HFFc6 (cell line): ENCODE measurements around the gene TRABD2B. TPM values are rescaled to one million over a fixed set of nuclear protein-coding genes. Genes with fewer than 3 reads are reported as not detected.
"Not testable (repeated sequence)": the region's sequence is repeated elsewhere in the genome, so short reads cannot be mapped to it uniquely, and the experiment has no call there.

Experiments
- DNase-seq: peaks from one replicate; pipeline ENCODE4 v3.0.0-alpha.2; 2018
- H3K27ac Mint-ChIP-seq: 2 replicates; pipeline ENCODE4 v1.8.0; 2020; ENCODE audit warnings: mild to moderate bottlenecking, mixed read lengths
- H3K27me3 Mint-ChIP-seq: 2 replicates; pipeline ENCODE4 v1.8.0; 2021; ENCODE audit warnings: mild to moderate bottlenecking, moderate library complexity, mixed read lengths; ENCODE audit not compliant: insufficient read depth
- H3K36me3 Mint-ChIP-seq: 2 replicates; pipeline ENCODE4 v1.8.0; 2021; ENCODE audit warnings: low read depth, mixed read lengths
- H3K4me1 Mint-ChIP-seq: 2 replicates; pipeline ENCODE4 v1.8.0; 2020; ENCODE audit warnings: low read depth, mixed read lengths
- H3K4me3 Mint-ChIP-seq: 2 replicates; pipeline ENCODE4 v1.8.0; 2020; ENCODE audit warnings: mild to moderate bottlenecking, moderate library complexity, mixed read lengths
- H3K9me3 Mint-ChIP-seq: 2 replicates; pipeline ENCODE4 v1.8.0; 2020; ENCODE audit warnings: mild to moderate bottlenecking, mixed read lengths
- CTCF ChIP-seq: fragments of 200-600 bp; sonication (generic); IDR thresholded peaks from 2 replicates; pipeline ENCODE4 v1.5.0; 2021; ENCODE audit warnings: antibody characterized with exemption, mild to moderate bottlenecking
- total RNA-seq, 6 experiments: library from RNA; stranded (reverse); fragmentation: NEBNext Ultra II Directional; extraction: Animal tissue kit (Norgen Biotek cat#: 25700); gene quantifications; 2 replicates in 1 of 6; 3 replicates in 5 of 6; pipeline ENCODE4 v1.2.3, GENCODE V29; 2021

TRABD2B gene
- total RNA-seq, 6 experiments from 2014 or later: not detected

DNA sequence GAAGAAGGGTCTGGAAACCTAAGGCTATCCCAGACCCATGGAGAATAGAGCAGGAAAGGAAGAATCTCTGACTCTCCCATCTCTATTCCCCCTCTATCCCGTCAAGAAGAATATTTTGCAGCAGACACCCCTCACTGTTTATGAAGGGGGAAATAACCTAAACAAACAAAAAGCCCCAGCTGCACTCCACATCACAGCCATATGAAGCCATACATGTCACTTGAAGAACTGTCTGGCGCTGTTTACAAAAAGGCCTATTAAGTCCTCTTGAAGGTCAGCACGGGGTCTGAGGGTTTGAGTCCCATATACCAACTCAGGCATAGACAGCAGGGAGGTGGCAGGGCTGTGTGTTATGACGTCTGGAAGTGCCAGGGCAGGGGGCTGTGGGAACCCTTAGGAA, 31.4 kb downstream of the TRABD2B start:
- no peak for DNase-seq
- Mint-ChIP-seq H3K9me3 (peaks cover 45% of the 10 kb centered on the region), H3K27me3 (peaks cover 1% of the 10 kb centered on the region), H3K36me3 (no peaks in the 10 kb centered on the region), H3K4me1 (no peaks in the 10 kb centered on the region), H3K27ac (no peak overlapping the region), H3K4me3 (no peak overlapping the region)
- TF ChIP-seq CTCF: no peak

DNA sequence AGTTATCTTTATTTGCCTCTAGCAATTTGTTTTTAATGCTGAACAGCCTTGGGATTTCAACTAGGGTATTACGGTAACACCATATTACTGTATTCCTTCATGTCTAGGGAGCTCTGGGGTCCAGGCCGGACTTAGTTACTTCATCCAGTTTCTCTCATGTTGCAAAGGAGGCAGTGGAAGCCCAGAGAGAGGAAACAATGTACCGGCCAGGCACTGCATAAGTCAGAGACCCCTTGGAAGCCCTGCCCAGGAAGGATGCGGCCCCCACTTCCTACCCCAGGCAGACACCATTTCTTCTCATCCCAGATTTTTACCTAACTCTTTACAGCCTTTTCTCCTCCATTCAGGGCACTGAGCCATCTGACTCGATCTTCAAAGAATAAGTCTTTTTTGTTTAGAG, 32.5 kb downstream of the TRABD2B start:
- DNase-seq: no peak
- no peaks in the 10 kb centered on the region for H3K36me3 Mint-ChIP-seq
- H3K27ac Mint-ChIP-seq: no peak overlapping the region
- H3K4me3 Mint-ChIP-seq: no peak overlapping the region
- TF ChIP-seq CTCF: no peak
- peaks cover 42% of the 10 kb centered on the region for H3K9me3 Mint-ChIP-seq
- H3K4me1 Mint-ChIP-seq: no peaks in the 10 kb centered on the region
- H3K27me3 Mint-ChIP-seq: no peaks in the 10 kb centered on the region; the same call in 1 of the 2 replicates

DNA sequence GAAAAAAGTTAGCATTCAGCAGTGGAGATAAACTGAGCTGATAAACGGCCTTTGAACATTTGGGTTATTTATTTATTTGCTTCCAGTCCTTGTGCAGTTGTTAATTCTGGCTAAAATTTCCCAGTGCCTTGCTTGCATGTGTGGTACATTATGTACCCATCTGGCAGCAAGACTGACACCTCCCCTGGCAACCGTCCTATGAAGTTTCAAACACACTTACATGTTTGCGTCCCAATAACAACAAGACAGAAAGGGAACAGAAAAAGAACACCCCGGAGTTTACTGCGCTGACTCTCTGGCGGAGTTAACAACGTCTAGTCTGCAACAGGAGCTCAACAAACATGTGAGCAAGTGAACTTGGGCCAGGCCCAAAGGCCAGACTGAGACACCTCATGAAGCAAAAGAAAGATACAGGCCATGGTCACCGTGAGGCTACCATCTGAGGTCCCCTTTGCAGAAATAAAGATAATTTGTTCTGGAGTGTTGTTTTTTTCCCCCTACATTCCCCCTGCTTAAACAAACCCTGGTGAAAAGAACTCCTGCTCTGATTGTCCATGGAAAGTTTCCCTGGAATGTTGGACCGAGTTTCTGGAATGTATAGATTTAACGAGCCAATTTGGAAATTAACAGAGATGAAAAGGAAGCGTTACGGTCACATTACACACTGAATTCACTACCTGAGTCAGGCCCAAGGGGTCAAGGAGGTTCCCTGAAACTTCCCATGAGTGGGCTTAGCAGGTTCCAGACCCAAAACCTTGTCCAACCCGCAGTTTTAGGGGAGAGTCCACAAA, 33.4 kb downstream of the TRABD2B start:
- Mint-ChIP-seq H3K36me3 (no peaks in the 10 kb centered on the region), H3K27me3 (no peaks in the 10 kb centered on the region), H3K4me3 (no peak overlapping the region), H3K4me1 (no peaks in the 10 kb centered on the region), H3K9me3 (peaks cover 39% of the 10 kb centered on the region), H3K27ac (no peak overlapping the region)
- no peak for TF ChIP-seq CTCF
- DNase-seq: no peak

DNA sequence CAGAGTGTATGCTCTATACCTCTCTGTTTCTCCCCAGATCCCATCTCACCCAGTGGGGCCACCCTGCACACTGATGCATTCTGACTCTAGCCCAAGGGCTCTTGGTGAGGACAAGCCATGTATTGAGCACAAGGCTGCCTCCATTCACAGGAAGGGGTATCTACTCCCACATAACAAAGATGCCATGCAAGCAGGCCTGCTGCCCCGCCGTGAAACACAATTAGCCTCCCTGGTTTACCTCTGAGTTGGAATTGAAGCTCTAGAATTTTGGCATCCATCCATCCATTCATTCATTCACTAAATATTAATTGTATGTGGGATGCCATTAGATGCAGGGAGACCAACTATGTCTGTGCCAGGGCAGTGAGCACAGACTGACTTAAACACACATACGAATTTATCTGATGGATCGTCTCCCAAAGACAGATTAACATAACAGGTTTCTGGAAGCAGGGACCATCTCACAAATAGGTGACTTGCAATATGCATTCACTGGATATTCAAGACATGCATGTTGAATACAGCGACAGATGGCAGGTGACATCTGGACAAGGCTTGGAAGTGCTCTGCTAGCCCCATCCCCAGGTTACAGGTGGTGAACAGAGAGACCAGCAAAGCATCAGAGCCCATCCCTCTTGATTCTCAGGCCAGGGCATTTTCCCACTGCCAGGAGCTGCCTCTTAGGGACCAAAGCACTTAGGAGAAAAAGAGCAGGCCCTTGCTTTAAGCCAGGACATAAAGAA, 34.3 kb downstream of the TRABD2B start:
- DNase-seq: no peak
- Mint-ChIP-seq H3K4me3 (no peak overlapping the region), H3K36me3 (no peaks in the 10 kb centered on the region), H3K27me3 (no peaks in the 10 kb centered on the region), H3K9me3 (peaks cover 32% of the 10 kb centered on the region), H3K4me1 (no peaks in the 10 kb centered on the region), H3K27ac (no peak overlapping the region)
- TF ChIP-seq CTCF: no peak

- H3K27me3 Mint-ChIP-seq, H3K4me1 Mint-ChIP-seq, H3K36me3 Mint-ChIP-seq, DNase-seq, H3K27ac Mint-ChIP-seq, H3K4me3 Mint-ChIP-seq: not testable (repeated sequence)
- peaks cover 42% of the 10 kb centered on the region for H3K9me3 Mint-ChIP-seq
Measured at GRCh38 chr1:47961835-47962234, 35.4 kb downstream of the TRABD2B start.

DNA sequence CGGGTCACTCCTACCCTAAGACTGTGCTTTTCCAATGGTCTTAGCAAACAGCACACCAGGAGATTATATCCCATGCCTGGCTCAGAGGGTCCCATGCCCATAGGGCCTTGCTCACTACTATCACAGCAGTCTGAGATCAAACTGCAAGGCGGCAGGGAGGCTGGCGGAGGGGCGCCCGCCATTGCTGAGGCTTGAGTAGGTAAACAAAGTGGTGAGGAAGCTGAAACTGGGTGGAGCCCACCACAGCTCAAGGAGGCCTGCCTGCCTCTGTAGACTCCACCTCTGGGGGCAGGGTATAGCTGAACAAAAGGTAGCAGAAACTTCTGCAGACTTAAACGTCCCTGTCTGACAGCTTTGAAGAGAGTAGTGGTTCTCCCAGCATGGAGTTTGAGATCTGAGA, 40.7 kb downstream of the TRABD2B start:
- H3K27me3 Mint-ChIP-seq, H3K4me1 Mint-ChIP-seq, DNase-seq, H3K27ac Mint-ChIP-seq, H3K36me3 Mint-ChIP-seq, H3K4me3 Mint-ChIP-seq: not testable (repeated sequence)
- peaks cover 67% of the 10 kb centered on the region for H3K9me3 Mint-ChIP-seq
